H9 (cell line): ENCODE data around the gene SCFD2. TPM values are rescaled to one million over a fixed set of nuclear protein-coding genes. Genes with fewer than 3 reads are reported as not detected.

Source experiments
- DNase-seq: peaks from one replicate; pipeline ENCODE4 v3.0.0-alpha.2; 2017
- H2AFZ ChIP-seq: one replicate; pipeline ENCODE4 v1.6.1; 2013; ENCODE audit warnings: mild to moderate bottlenecking, low read length, control low read depth, moderate library complexity
- H2AK5ac ChIP-seq: 2 replicates; pipeline ENCODE4 v1.6.1; 2013; ENCODE audit warnings: low read length, control low read depth, mixed read lengths; ENCODE audit not compliant: insufficient read length
- H2BK120ac ChIP-seq: one replicate; pipeline ENCODE4 v1.6.1; 2013; ENCODE audit warnings: low read depth, mild to moderate bottlenecking, low read length, control low read depth, inconsistent platforms; ENCODE audit not compliant: poor library complexity, severe bottlenecking
- H2BK12ac ChIP-seq: 2 replicates; pipeline ENCODE4 v1.6.1; 2013; ENCODE audit warnings: low read length, control low read depth, mixed read lengths, low read depth; ENCODE audit not compliant: insufficient read length
- H2BK15ac ChIP-seq: 2 replicates; pipeline ENCODE4 v1.6.1; 2013; ENCODE audit warnings: low read depth, low read length, control low read depth
- H2BK20ac ChIP-seq: one replicate; pipeline ENCODE4 v1.6.1; 2013; ENCODE audit warnings: low read depth, mild to moderate bottlenecking, low read length, control low read depth, inconsistent platforms; ENCODE audit not compliant: poor library complexity, severe bottlenecking
- H2BK5ac ChIP-seq: 2 replicates; pipeline ENCODE4 v1.6.1; 2013; ENCODE audit warnings: low read length, control low read depth, mixed read lengths; ENCODE audit not compliant: insufficient read length
- H3K14ac ChIP-seq: 2 replicates; pipeline ENCODE4 v1.6.1; 2013; ENCODE audit warnings: low read length, control low read depth; ENCODE audit not compliant: insufficient read depth
- H3K18ac ChIP-seq: 2 replicates; pipeline ENCODE4 v1.6.1; 2013; ENCODE audit warnings: low read depth, mild to moderate bottlenecking, mixed read lengths, low read length, control low read depth; ENCODE audit not compliant: insufficient read length
- H3K23ac ChIP-seq: 2 replicates; pipeline ENCODE4 v1.6.1; 2013; ENCODE audit warnings: low read length, control low read depth, mixed read lengths, low read depth; ENCODE audit not compliant: insufficient read length
- H3K23me2 ChIP-seq: 2 replicates; pipeline ENCODE4 v1.6.1; 2013; ENCODE audit warnings: low read depth, mild to moderate bottlenecking, mixed read lengths, low read length, control low read depth; ENCODE audit not compliant: insufficient read length, poor library complexity, severe bottlenecking
- H3K27ac ChIP-seq: 2 replicates; pipeline ENCODE4 v1.5.1; 2013; ENCODE audit warnings: low read length, control low read depth, mixed read lengths, low read depth; ENCODE audit not compliant: insufficient read length
- H3K27me3 ChIP-seq: 2 replicates; pipeline ENCODE4 v1.6.1; 2013; ENCODE audit warnings: low read length, control low read depth, inconsistent platforms; ENCODE audit not compliant: insufficient read depth
- H3K4ac ChIP-seq: 2 replicates; pipeline ENCODE4 v1.6.1; 2013; ENCODE audit warnings: low read depth, mild to moderate bottlenecking, control low read depth, inconsistent platforms, low read length, moderate library complexity
- H3K4me1 ChIP-seq: 2 replicates; pipeline ENCODE4 v1.6.1; 2013; ENCODE audit warnings: low read length, control low read depth, inconsistent platforms; ENCODE audit not compliant: insufficient read depth
- H3K4me2 ChIP-seq: 2 replicates; pipeline ENCODE4 v1.6.1; 2013; ENCODE audit warnings: low read length, control low read depth, mixed read lengths; ENCODE audit not compliant: insufficient read length, insufficient read depth
- H3K56ac ChIP-seq: 2 replicates; pipeline ENCODE4 v1.6.1; 2013; ENCODE audit warnings: low read depth, mild to moderate bottlenecking, mixed read lengths, low read length, control low read depth; ENCODE audit not compliant: insufficient read length
- H3K79me1 ChIP-seq: 2 replicates; pipeline ENCODE4 v1.6.1; 2013; ENCODE audit warnings: low read depth, mild to moderate bottlenecking, moderate library complexity, low read length, control low read depth, inconsistent platforms; ENCODE audit not compliant: insufficient read depth, poor library complexity, severe bottlenecking
- H3K79me2 ChIP-seq: 2 replicates; pipeline ENCODE4 v1.6.1; 2013; ENCODE audit warnings: low read length, control low read depth, inconsistent platforms; ENCODE audit not compliant: insufficient read depth
- H3K9ac ChIP-seq: 2 replicates; pipeline ENCODE4 v1.6.1; 2013; ENCODE audit warnings: low read length, control low read depth, mixed read lengths; ENCODE audit not compliant: insufficient read length; ENCODE audit errors: extremely low read depth
- H3K9me3 ChIP-seq: one replicate; pipeline ENCODE4 v1.6.1; 2013; ENCODE audit warnings: low read depth, low read length, inconsistent platforms; ENCODE audit not compliant: control insufficient read depth
- H3T11ph ChIP-seq: one replicate; pipeline ENCODE4 v1.6.1; 2013; ENCODE audit warnings: mild to moderate bottlenecking, low read length, control low read depth, inconsistent platforms
- H4K20me1 ChIP-seq: one replicate; pipeline ENCODE4 v1.6.1; 2013; ENCODE audit not compliant: control insufficient read depth, insufficient read length, insufficient read depth
- H4K5ac ChIP-seq: 2 replicates; pipeline ENCODE4 v1.6.1; 2013; ENCODE audit warnings: low read depth, mild to moderate bottlenecking, mixed read lengths, low read length, control low read depth; ENCODE audit not compliant: insufficient read length
- H4K8ac ChIP-seq: replicated peaks from 2 replicates; pipeline ENCODE4 v1.6.1; 2013; ENCODE audit warnings: low read length, control low read depth, mixed read lengths, low read depth; ENCODE audit not compliant: insufficient read length
- H4K91ac ChIP-seq: 2 replicates; pipeline ENCODE4 v1.6.1; 2013; ENCODE audit warnings: low read depth, mild to moderate bottlenecking, moderate library complexity, mixed read lengths, low read length, control low read depth; ENCODE audit not compliant: insufficient read length
- H3K27ac Mint-ChIP-seq, 3 experiments: 2 replicates in 2 of 3; 3 replicates in 1 of 3; pipeline ENCODE4 v1.8.0; 2020 to 2021; ENCODE audit warnings: mixed read lengths in 3 of 3, mild to moderate bottlenecking in 1 of 3, moderate library complexity in 1 of 3
- H3K27me3 Mint-ChIP-seq: 2 replicates; pipeline ENCODE4 v1.8.0; 2021; ENCODE audit warnings: low read depth, mild to moderate bottlenecking, moderate library complexity, mixed read lengths
- H3K36me3 Mint-ChIP-seq, 3 experiments: 2 replicates in 2 of 3; 3 replicates in 1 of 3; pipeline ENCODE4 v1.8.0; 2020 to 2021; ENCODE audit warnings: low read depth in 3 of 3, mixed read lengths in 3 of 3; ENCODE audit not compliant: insufficient read depth in 1 of 3
- H3K4me1 Mint-ChIP-seq, 2 experiments: 2 replicates each; pipeline ENCODE4 v1.8.0; 2020; ENCODE audit warnings: mixed read lengths in 2 of 2
- H3K4me3 Mint-ChIP-seq, 2 experiments: 2 replicates in 1 of 2; 3 replicates in 1 of 2; pipeline ENCODE4 v1.8.0; 2020 to 2021; ENCODE audit warnings: mild to moderate bottlenecking in 2 of 2, mixed read lengths in 2 of 2, moderate library complexity in 1 of 2
- H3K9me3 Mint-ChIP-seq, 2 experiments: 2 replicates in 1 of 2; 3 replicates in 1 of 2; pipeline ENCODE4 v1.8.0; 2020; ENCODE audit warnings: mild to moderate bottlenecking in 2 of 2, mixed read lengths in 2 of 2, moderate library complexity in 1 of 2
- WGBS: extraction: QIAGEN DNeasy Blood & Tissue Kit; methylation state at CpG from one replicate; pipeline ENCODE4 v1.1.7; 2013; ENCODE audit warnings: missing lambda C conversion rate, low lambda C conversion rate, mixed read lengths; ENCODE audit not compliant: insufficient read length; ENCODE audit errors: extremely low coverage; 5-methylcytosine and 5-hydroxymethylcytosine counted together
- total RNA-seq: library from RNA; stranded (reverse); gene quantifications from 2 replicates; pipeline ENCODE4 v1.2.1, GENCODE V29; 2021
- TF ChIP-seq, protein P1 (sequence below): fragments of 200-600 bp; sonication (generic); conservative IDR thresholded peaks from 3 replicates; pipeline ENCODE4 v1.8.0; 2021; ENCODE audit warnings: antibody characterized with exemption, mild to moderate bottlenecking

Gene SCFD2
- total RNA-seq, 1 experiment from 2014 or later: 10.1 TPM

DNA sequence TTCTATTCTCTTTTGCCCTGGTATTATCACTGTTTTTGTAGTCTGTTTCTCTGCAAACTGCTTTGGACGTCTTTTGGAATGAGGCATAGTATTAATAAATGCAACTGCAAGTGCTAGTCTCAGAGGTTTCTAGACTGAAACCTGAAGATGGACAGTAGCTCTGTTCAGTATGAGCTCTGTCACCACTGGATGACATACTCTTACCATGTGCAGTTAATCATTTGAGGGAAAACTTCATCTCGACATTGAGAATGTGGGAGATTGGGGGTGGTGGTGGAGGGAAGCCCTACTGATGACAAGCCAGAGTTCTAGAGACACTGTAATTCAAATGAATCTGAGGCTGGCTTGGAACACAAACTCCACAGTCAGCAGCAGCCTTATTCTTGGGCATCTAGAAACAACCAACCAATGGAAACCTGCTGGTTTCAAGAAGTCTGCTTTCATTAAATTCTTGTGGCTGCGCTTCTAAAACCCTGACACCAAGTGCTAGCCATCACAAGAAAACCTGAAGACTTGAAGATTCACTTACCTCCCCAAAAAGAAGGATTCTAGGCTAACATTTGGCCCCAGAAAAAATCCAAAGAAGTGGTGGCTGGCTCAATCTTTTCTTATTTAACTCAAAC, 342.1 kb downstream of the SCFD2 start:
- Histone ChIP-seq H2AK5ac (no peak overlapping the region), H3T11ph (no peak overlapping the region)
- H3K4me1 Mint-ChIP-seq: peaks cover 10 to 11% of the 10 kb centered on the region in 2 experiments

More for the DNA sequence above, 342.1 kb downstream of the SCFD2 start:
- Histone ChIP-seq H4K20me1 (no peaks in the 10 kb centered on the region), H4K8ac (no peak overlapping the region), H2AFZ (no peak overlapping the region), H3K27me3 (no peaks in the 10 kb centered on the region), H3K23me2 (no peaks in the 10 kb centered on the region), H4K5ac (no peak overlapping the region), H3K79me2 (no peaks in the 10 kb centered on the region), H3K4ac (no peak overlapping the region), H3K18ac (no peak overlapping the region), H3K56ac (no peak overlapping the region), H2BK5ac (no peak overlapping the region), H4K91ac (no peak overlapping the region), H3K27ac (no peak overlapping the region), H3K9ac (no peak overlapping the region), H2BK120ac (no peak overlapping the region), H3K4me2 (no peak overlapping the region), H3K9me3 (no peaks in the 10 kb centered on the region), H3K14ac (no peak overlapping the region), H2BK20ac (no peak overlapping the region), H2BK12ac (no peak overlapping the region), H2BK15ac (no peak overlapping the region), H3K4me1 (no peaks in the 10 kb centered on the region), H3K79me1 (no peaks in the 10 kb centered on the region), H3K23ac (no peak overlapping the region)
- DNase-seq: no peak
- no CpG with 5 or more reads among the region's 3 CpGs for WGBS
- TF ChIP-seq, protein P1, sequence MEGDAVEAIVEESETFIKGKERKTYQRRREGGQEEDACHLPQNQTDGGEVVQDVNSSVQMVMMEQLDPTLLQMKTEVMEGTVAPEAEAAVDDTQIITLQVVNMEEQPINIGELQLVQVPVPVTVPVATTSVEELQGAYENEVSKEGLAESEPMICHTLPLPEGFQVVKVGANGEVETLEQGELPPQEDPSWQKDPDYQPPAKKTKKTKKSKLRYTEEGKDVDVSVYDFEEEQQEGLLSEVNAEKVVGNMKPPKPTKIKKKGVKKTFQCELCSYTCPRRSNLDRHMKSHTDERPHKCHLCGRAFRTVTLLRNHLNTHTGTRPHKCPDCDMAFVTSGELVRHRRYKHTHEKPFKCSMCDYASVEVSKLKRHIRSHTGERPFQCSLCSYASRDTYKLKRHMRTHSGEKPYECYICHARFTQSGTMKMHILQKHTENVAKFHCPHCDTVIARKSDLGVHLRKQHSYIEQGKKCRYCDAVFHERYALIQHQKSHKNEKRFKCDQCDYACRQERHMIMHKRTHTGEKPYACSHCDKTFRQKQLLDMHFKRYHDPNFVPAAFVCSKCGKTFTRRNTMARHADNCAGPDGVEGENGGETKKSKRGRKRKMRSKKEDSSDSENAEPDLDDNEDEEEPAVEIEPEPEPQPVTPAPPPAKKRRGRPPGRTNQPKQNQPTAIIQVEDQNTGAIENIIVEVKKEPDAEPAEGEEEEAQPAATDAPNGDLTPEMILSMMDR: no peak
- Mint-ChIP-seq H3K27me3 (no peaks in the 10 kb centered on the region), H3K4me3 (no peak overlapping the region), H3K9me3 (no peaks in the 10 kb centered on the region), H3K36me3 (no peaks in the 10 kb centered on the region; a peak in 1 of 7 replicates), H3K27ac (no peak overlapping the region)
